MCF 10A (cell line): Measurements from ENCODE around the gene GAPVD1. TPM values are rescaled to one million over a fixed set of nuclear protein-coding genes. Genes with fewer than 3 reads are reported as not detected.
A peak's percentile ranks its signal among the peaks of the same experiment; 100 is the strongest.

Source experiments
- BruUV-seq: library from RNA; stranded (reverse); fragments of 400-500 nt; replicated peaks from 2 replicates; lab custom pipeline; 2021; lab: Mats Ljungman, UMichigan
- CTCF ChIA-PET: fragments of 300-600 bp; sonication (Branson Sonifier 250); formaldehyde crosslinking; extraction: SDS; loops from one replicate; lab custom pipeline; 2021; ENCODE audit warnings: antibody characterized with exemption, inconsistent platforms; lab: Yijun Ruan, JAX
- POLR2A ChIA-PET: fragments of 300-600, 350-650 bp; sonication (Branson Sonifier 250); formaldehyde crosslinking; extraction: SDS; loops from one replicate; lab custom pipeline; 2020; ENCODE audit warnings: antibody characterized with exemption, inconsistent platforms; lab: Yijun Ruan, JAX
- DNase-seq: peaks from one replicate; pipeline ENCODE4 v3.0.0-alpha.2; 2018; ENCODE audit not compliant: unreplicated experiment
- H3K27ac Mint-ChIP-seq: one replicate; pipeline ENCODE4 v1.8.0; 2022; ENCODE audit warnings: mild to moderate bottlenecking, low read depth, mixed read lengths; ENCODE audit not compliant: unreplicated experiment
- H3K27me3 Mint-ChIP-seq: one replicate; pipeline ENCODE4 v1.8.0; 2022; ENCODE audit warnings: mixed read lengths; ENCODE audit not compliant: insufficient read depth, unreplicated experiment
- H3K36me3 Mint-ChIP-seq: one replicate; pipeline ENCODE4 v1.8.0; 2022; ENCODE audit warnings: mild to moderate bottlenecking, moderate library complexity, mixed read lengths; ENCODE audit not compliant: insufficient read depth, unreplicated experiment
- H3K4me1 Mint-ChIP-seq: one replicate; pipeline ENCODE4 v1.8.0; 2022; ENCODE audit warnings: mixed read lengths; ENCODE audit not compliant: insufficient read depth, unreplicated experiment
- H3K4me3 Mint-ChIP-seq: one replicate; pipeline ENCODE4 v1.8.0; 2022; ENCODE audit warnings: mild to moderate bottlenecking, moderate library complexity, mixed read lengths; ENCODE audit not compliant: unreplicated experiment
- H3K9me3 Mint-ChIP-seq: one replicate; pipeline ENCODE4 v1.8.0; 2022; ENCODE audit warnings: mixed read lengths; ENCODE audit not compliant: unreplicated experiment
- intact Hi-C: fragments of 100-400 bp; cut with micrococcal nuclease; formaldehyde crosslinking; loops from 2 replicates; pipeline ENCODE4 v1.14.1; 2022
- total RNA-seq: library from RNA; stranded (reverse); gene quantifications from 2 replicates; pipeline ENCODE4 v1.2.3, GENCODE V29; 2022
- TF ChIP-seq, protein P1 (sequence below): fragments of 200-600 bp; IDR thresholded peaks from one replicate; pipeline ENCODE4 v1.8.0; 2022; ENCODE audit warnings: antibody characterized with exemption, mild to moderate bottlenecking; ENCODE audit not compliant: unreplicated experiment

The GAPVD1 gene
- total RNA-seq, 1 experiment from 2014 or later = 46.2 TPM

- ChIA-PET POLR2A (interaction anchor here (0.6 to 12.2 kb wide), 10 partner anchors 9 to 134 kb away, joined by 3 to 138 read pairs (median 4); partner anchors contain the start of genes GAPVD1 and RABEPK), CTCF (interaction anchor here (0.6 to 1.3 kb wide), 8 partner anchors 10 to 48 kb away, joined by 3 to 5 read pairs (median 3); no protein-coding TSS in a partner anchor)
These were observed 23.3 kb upstream of the GAPVD1 start for GRCh38 chr9:125238127-125238914.

GRCh38 chr9:125238915-125239446 lies 22.6 kb upstream of the GAPVD1 start:
- intact Hi-C loops = no loop called here
- Mint-ChIP-seq H3K27me3 (no peaks in the 10 kb centered on the region), H3K4me1 (peaks cover 38% of the 10 kb centered on the region), H3K27ac (peak overlapping the region; percentile 43), H3K4me3 (peak overlapping the region; percentile 79), H3K9me3 (no peaks in the 10 kb centered on the region), H3K36me3 (peaks cover 71% of the 10 kb centered on the region)
- no TSS peak for BruUV-seq
- POLR2A ChIA-PET = interaction anchor here (0.7 to 12.2 kb wide), 8 partner anchors 10 to 1192 kb away, joined by 3 to 138 read pairs (median 6); partner anchors contain the start of genes GAPVD1 and RABEPK
- TF ChIP-seq, protein P1, sequence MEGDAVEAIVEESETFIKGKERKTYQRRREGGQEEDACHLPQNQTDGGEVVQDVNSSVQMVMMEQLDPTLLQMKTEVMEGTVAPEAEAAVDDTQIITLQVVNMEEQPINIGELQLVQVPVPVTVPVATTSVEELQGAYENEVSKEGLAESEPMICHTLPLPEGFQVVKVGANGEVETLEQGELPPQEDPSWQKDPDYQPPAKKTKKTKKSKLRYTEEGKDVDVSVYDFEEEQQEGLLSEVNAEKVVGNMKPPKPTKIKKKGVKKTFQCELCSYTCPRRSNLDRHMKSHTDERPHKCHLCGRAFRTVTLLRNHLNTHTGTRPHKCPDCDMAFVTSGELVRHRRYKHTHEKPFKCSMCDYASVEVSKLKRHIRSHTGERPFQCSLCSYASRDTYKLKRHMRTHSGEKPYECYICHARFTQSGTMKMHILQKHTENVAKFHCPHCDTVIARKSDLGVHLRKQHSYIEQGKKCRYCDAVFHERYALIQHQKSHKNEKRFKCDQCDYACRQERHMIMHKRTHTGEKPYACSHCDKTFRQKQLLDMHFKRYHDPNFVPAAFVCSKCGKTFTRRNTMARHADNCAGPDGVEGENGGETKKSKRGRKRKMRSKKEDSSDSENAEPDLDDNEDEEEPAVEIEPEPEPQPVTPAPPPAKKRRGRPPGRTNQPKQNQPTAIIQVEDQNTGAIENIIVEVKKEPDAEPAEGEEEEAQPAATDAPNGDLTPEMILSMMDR = no peak
- CTCF ChIA-PET = interaction anchor here (0.7 to 0.9 kb wide), 2 partner anchors 10 to 35 kb away, joined by 3 read pairs; no protein-coding TSS in a partner anchor
- DNase-seq = no peak

More at GRCh38 chr9:125238127-125238914, 23.3 kb upstream of the GAPVD1 start:
- TF ChIP-seq, protein P1 = no peak
- H3K27me3 Mint-ChIP-seq = no peaks in the 10 kb centered on the region
- no peak for DNase-seq
- peak overlapping the region; percentile 79 for H3K4me3 Mint-ChIP-seq
- peak overlapping the region; percentile 43 for H3K27ac Mint-ChIP-seq
- peaks cover 40% of the 10 kb centered on the region for H3K4me1 Mint-ChIP-seq
- H3K9me3 Mint-ChIP-seq = no peaks in the 10 kb centered on the region
- BruUV-seq = no TSS peak
- intact Hi-C loops = no loop called here
- H3K36me3 Mint-ChIP-seq = peaks cover 74% of the 10 kb centered on the region

GRCh38 chr9:125239631-125240597 lies 21.7 kb upstream of the GAPVD1 start:
- H3K9me3 Mint-ChIP-seq = no peaks in the 10 kb centered on the region
- TF ChIP-seq, protein P1 = no peak
- no peak for DNase-seq
- intact Hi-C loops = loop anchor here (2.0 kb wide), 1 partner anchor 87 kb away; no protein-coding TSS in a partner anchor
- peaks cover 67% of the 10 kb centered on the region for H3K36me3 Mint-ChIP-seq
- ChIA-PET CTCF (interaction anchor here (0.7 kb wide), 1 partner anchor 88 kb away, joined by 3 read pairs; no protein-coding TSS in a partner anchor), POLR2A (interaction anchor here (0.7 to 12.2 kb wide), 20 partner anchors 10 to 1191 kb away, joined by 3 to 138 read pairs (median 9); partner anchors contain the start of genes GAPVD1 and RABEPK)
- no TSS peak for BruUV-seq
- H3K27me3 Mint-ChIP-seq = no peaks in the 10 kb centered on the region
- peaks cover 38% of the 10 kb centered on the region for H3K4me1 Mint-ChIP-seq
- peak overlapping the region; percentile 90 for H3K27ac Mint-ChIP-seq
- H3K4me3 Mint-ChIP-seq = peak overlapping the region; percentile 79
